ENCODE measurements around the gene ABCB7.
"Not testable (repeated sequence)": the region's sequence is repeated elsewhere in the genome, so short reads cannot be mapped to it uniquely, and the experiment has no call there.

ABCB7 gene

GRCh38 chrX:75106772-75107171, 49.3 kb downstream of the ABCB7 start:
- no peak for DNase-seq (ENCODE audit: low read depth in 1 of 2, low spot score in 1 of 2)

- no peak for DNase-seq (ENCODE audit: low read depth in 1 of 2, low spot score in 1 of 2)
Observed at GRCh38 chrX:75096331-75096730, 59.8 kb downstream of the ABCB7 start.

- DNase-seq (ENCODE audit: low read depth in 1 of 2, low spot score in 1 of 2): no peak
Observed at GRCh38 chrX:75086731-75087195, 69.3 kb downstream of the ABCB7 start.

- DNase-seq (ENCODE audit: low read depth in 1 of 2, low spot score in 1 of 2): no peak
Observed at GRCh38 chrX:75084757-75085156, 71.3 kb downstream of the ABCB7 start.

GRCh38 chrX:75076429-75076828, 79.7 kb downstream of the ABCB7 start:
- DNase-seq (ENCODE audit: low read depth in 1 of 2, low spot score in 1 of 2): no peak

- no peak for DNase-seq (ENCODE audit: low read depth in 1 of 2, low spot score in 1 of 2)
Observed at GRCh38 chrX:75074475-75074874, 81.6 kb downstream of the ABCB7 start.

GRCh38 chrX:75071334-75071733, 84.7 kb downstream of the ABCB7 start:
- no peak for DNase-seq (ENCODE audit: low read depth in 1 of 2, low spot score in 1 of 2)

- no peak for DNase-seq (ENCODE audit: low read depth in 1 of 2, low spot score in 1 of 2)
Observed at GRCh38 chrX:75067931-75068330, 88.2 kb downstream of the ABCB7 start.

GRCh38 chrX:75061701-75062100, 94.4 kb downstream of the ABCB7 start:
- DNase-seq (ENCODE audit: low read depth in 1 of 2, low spot score in 1 of 2): no peak

- no peak for DNase-seq (ENCODE audit: low read depth in 1 of 2, low spot score in 1 of 2)
Observed at GRCh38 chrX:75051047-75051446, 105.0 kb downstream of the ABCB7 start.

- no peak for DNase-seq (ENCODE audit: low read depth in 1 of 2, low spot score in 1 of 2)
Observed at GRCh38 chrX:75045369-75045768, 110.7 kb downstream of the ABCB7 start.

GRCh38 chrX:75044142-75044541, 111.9 kb downstream of the ABCB7 start:
- DNase-seq (ENCODE audit: low read depth in 1 of 2, low spot score in 1 of 2): not testable (repeated sequence)

- DNase-seq (ENCODE audit: low read depth in 1 of 2, low spot score in 1 of 2): no peak
Observed at GRCh38 chrX:75038925-75039324, 117.2 kb downstream of the ABCB7 start.
